ENCODE results near the gene PPID. TPM values are rescaled to one million over a fixed set of nuclear protein-coding genes. Genes with fewer than 3 reads are reported as not detected.

Gene PPID
- total and polyA plus RNA-seq, 9 of the 15 experiments (the other 6 are each of a cell fraction or from before 2014, with no cell fraction given), result 46.5 to 160 (median 98.6) TPM

- no peak overlapping the region for H2AFZ ChIP-seq (ENCODE audit: low read depth, low read length)
- H3K4me2 ChIP-seq (ENCODE audit: insufficient read depth, low read length), result peak overlapping the region; percentile 33; the same call in 1 of the 2 replicates
- CTCF ChIA-PET (ENCODE audit: low intra/inter-chr PET ratio), result no interaction called here
- H3K9ac ChIP-seq (ENCODE audit: insufficient read depth in 1 of 2, low read depth in 2 of 2, low read length in 2 of 2), result no peak overlapping the region
- H3K79me2 ChIP-seq (ENCODE audit: control insufficient read depth, insufficient read depth, low read length), result peaks cover 44% of the 10 kb centered on the region
- POLR2A ChIA-PET, result no interaction called here
- intact Hi-C loops (cut with micrococcal nuclease), result loop anchor here (10.0 kb wide), 1 partner anchor 54 kb away; no protein-coding TSS in a partner anchor
- H4K20me1 ChIP-seq (replicated peaks; ENCODE audit: control insufficient read depth, insufficient read depth, low read length), result no peaks in the 10 kb centered on the region
- WGBS (ENCODE audit: insufficient coverage, low coverage, missing lambda C conversion rate), result 83% methylated on average over 5 of the region's 5 CpGs
- no peak for ATAC-seq
- DNase-seq (ENCODE audit: extremely low read depth in 1 of 4, low spot score in 3 of 4), result no peak
- H3K27ac ChIP-seq (ENCODE audit: extremely low read depth, low read depth, low read length), result no peak overlapping the region
- no TSS peak for BruUV-seq (replicated peaks)
- no peaks in the 10 kb centered on the region for H3K27me3 ChIP-seq (ENCODE audit: control insufficient read depth in 2 of 2, insufficient read depth in 2 of 2, low read length in 2 of 2)
- FAIRE-seq, result no peak
- in situ Hi-C loops (cut with MboI), result no loop called here
- peaks cover 9 to 18% of the 10 kb centered on the region in 2 experiments for H3K4me1 ChIP-seq (replicated peaks in 1 of 2; ENCODE audit: control insufficient read depth in 2 of 2, insufficient read depth in 2 of 2, low read length in 2 of 2)
- H3K9me1 ChIP-seq (ENCODE audit: control insufficient read depth, insufficient read depth, low read length), result no peaks in the 10 kb centered on the region
- TF ChIP-seq BDP1 (IDR thresholded peaks at IDR 0.05; ENCODE audit: insufficient read depth, insufficient read length) (no peak), CSDE1 (IDR thresholded peaks at IDR 0.05) (no peak), ZBTB33 (CRISPR knock-in tag; IDR thresholded peaks at IDR 0.05) (peak; percentile 65; the same call in 1 of the 2 replicates), SMARCB1 (IDR thresholded peaks at IDR 0.05; ENCODE audit: insufficient read length, low read depth) (no peak)
- H3K9me3 ChIP-seq (replicated peaks; ENCODE audit: control insufficient read depth, insufficient read depth, low read depth, low read length), result no peaks in the 10 kb centered on the region
- H3K36me3 ChIP-seq (ENCODE audit: control insufficient read depth, insufficient read depth, low read length), result no peaks in the 10 kb centered on the region
- no peak overlapping the region for H3K4me3 ChIP-seq
Observed at GRCh38 chr4:158770671-158771070, 47.5 kb upstream of the PPID start.
